GM12873 (cell line): ENCODE measurements around the gene FBXO9.

ENCODE experiments used
- TF ChIP-seq, protein P1 (sequence below): IDR thresholded peaks from 2 replicates; pipeline ENCODE4 v1.5.1; 2012; ENCODE audit warnings: low read depth, mild to moderate bottlenecking, moderate library complexity, low read length, control low read depth; ENCODE audit not compliant: insufficient read depth; ENCODE audit errors: missing control alignments

The FBXO9 gene

DNA sequence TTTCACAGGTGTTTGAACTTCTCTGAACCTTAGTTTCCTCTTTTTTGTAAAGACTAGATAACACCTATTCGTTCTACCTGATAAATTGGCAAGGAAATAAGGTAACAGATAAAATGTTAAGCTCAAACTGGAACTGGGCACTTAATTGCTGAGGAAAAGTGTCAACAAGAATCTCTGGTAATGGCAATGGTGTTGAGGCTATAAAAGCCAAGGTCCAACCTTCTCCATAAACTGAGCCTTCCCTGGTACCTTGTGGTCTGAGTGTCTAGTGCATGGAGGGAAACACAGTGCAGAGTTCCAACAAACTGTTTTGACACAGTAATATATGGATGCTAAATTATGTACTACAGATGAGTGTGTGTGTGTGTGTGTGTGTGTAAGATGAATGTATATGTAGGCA, 36.7 kb upstream of the FBXO9 start:
- TF ChIP-seq, protein P1, sequence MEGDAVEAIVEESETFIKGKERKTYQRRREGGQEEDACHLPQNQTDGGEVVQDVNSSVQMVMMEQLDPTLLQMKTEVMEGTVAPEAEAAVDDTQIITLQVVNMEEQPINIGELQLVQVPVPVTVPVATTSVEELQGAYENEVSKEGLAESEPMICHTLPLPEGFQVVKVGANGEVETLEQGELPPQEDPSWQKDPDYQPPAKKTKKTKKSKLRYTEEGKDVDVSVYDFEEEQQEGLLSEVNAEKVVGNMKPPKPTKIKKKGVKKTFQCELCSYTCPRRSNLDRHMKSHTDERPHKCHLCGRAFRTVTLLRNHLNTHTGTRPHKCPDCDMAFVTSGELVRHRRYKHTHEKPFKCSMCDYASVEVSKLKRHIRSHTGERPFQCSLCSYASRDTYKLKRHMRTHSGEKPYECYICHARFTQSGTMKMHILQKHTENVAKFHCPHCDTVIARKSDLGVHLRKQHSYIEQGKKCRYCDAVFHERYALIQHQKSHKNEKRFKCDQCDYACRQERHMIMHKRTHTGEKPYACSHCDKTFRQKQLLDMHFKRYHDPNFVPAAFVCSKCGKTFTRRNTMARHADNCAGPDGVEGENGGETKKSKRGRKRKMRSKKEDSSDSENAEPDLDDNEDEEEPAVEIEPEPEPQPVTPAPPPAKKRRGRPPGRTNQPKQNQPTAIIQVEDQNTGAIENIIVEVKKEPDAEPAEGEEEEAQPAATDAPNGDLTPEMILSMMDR: no peak

DNA sequence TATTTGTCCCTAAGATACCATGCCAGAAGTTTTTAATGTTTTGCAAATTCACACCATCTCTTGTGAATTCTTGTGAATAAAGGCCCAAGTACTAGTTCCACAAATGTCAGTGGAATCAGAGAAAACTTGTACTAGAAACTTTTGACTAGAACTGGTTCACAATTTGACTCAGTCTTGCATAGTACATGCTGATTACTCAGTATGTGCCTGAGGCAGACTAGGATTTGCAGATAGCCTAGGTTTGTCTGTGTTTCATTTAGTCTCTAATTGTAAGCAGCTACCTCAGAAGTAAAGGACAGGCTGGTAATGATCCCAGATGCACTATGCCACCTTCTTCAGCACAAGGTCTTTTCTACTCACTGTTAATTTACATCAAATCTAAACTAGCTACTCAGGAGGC, 35.9 kb upstream of the FBXO9 start:
- TF ChIP-seq, protein P1: no peak

DNA sequence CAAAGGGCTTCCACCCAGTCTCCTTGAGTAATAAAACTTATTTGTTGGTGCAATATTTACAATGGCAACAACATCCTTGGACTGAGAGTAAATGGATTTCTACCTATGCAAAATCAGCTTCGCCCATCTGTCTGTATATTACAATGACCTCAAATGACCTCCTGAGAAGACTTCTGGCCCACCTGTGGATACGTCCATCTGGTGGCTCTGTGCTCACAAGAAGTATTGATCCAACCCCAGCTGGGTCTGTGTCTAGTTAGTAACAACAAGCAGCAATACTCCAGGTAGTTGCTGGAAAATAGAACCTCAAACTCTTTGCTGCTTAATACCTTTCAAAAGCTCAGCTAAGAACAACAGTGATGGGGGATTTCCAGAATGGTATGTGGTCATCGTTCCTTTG, 35.4 kb upstream of the FBXO9 start:
- TF ChIP-seq, protein P1: no peak

DNA sequence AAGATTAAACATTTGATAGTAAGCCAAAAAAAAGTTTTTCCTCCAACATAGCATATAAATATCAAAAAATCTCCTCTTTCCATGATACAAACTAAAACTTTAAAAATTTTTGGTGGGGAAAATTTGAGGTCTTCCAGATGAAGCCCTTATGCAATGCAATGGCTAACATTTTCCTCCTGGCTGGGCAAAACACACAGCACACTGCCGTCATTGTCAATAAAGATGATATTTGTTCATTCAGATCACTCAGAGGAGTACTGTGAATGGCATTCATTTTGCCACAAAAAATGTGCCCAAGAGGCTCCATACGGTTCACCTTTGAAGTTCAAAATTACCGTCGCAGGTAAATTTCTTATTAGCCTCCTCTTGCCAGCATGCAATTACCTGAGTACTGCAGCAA, 33.9 kb upstream of the FBXO9 start:
- TF ChIP-seq, protein P1: no peak

DNA sequence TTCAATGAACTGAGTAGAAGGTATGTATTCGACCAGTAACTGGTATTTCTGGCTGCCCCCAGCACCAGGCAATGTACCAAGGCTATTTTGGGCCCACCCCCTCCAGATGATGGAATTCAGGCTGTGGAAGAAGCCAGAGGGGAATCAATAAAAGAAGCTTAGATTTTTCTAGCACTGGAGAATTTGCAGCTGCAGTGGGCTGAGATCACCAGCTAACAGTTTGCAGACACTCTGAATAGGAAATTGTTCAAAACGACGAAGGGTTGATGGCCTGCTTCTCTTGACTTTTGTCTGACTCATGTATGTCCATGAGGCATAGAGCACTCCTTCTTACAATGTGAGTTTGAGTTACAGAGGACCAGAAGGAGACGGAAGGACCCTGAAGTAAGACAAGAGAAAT, 32.4 kb upstream of the FBXO9 start:
- TF ChIP-seq, protein P1: no peak

DNA sequence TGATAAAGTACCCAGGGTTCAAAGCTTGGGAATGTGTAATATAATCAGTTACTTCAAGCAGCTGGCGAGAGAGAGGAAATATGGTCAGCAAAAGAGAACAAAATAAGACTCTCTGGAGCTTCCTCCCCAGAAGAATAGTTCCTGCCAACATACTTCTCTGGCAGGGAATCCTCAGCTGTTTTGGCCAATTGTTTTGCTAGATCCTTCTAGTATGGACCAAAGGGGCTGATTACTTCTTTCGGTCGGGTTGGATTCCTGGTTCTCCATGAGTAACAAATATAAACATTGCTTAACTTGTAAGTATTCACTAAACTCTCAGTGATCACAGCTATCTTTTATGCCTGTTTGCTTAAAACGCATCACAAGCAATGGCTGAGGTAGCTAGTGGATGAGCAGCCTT, 31.4 kb upstream of the FBXO9 start:
- TF ChIP-seq, protein P1: no peak

DNA sequence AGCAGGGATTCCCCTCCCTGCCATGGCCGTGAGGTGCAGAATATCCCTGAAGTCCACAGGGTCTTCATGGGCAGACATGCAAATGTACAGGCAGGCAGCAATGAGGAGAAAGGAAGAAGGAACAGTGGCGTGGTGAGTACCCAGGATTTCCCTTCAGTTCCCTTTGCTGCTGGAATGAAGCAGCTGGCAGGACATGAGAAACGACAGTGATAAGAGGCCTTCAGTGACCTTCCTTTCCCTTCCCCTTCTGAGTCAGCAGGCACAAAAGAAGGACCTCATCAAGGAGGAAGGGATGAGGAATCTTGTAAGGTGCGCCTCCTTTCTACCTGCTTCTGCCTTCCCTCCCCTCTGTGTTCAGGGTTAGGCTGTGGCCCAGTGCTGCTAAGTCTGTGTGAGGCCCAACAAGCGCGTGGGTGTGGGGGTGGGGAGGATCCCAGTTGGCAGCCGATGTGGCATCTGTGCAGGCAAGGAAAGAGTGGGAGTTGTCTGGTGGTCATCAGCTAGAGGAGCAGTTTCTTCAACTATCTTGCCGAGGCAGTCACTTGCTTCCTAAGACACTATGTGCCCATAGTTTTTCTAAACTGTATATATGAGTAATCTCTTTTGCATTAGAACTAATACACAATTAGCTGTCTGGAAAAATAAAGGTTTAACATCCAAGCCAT, 29.5 kb upstream of the FBXO9 start:
- TF ChIP-seq, protein P1: no peak
